ENCODE data around the gene STIM2.
"Not testable (repeated sequence)": the region's sequence is repeated elsewhere in the genome, so short reads cannot be mapped to it uniquely, and the experiment has no call there.

Gene STIM2

GRCh38 chr4:26860157-26860921 is at the start of gene STIM2:
TSS of gene STIM2 (plus strand) at chr4:26860841.
- DNase-seq (ENCODE audit: low read depth) = peak; percentile 78

- not testable (repeated sequence) for DNase-seq (ENCODE audit: low read depth)
Observed at GRCh38 chr4:26811571-26811970, 49.1 kb upstream of the STIM2 start.

GRCh38 chr4:26812049-26812714 is 48.5 kb upstream of the STIM2 start:
- DNase-seq (ENCODE audit: low read depth) = no peak

GRCh38 chr4:26813698-26814097 is 46.9 kb upstream of the STIM2 start:
- no peak for DNase-seq (ENCODE audit: low read depth)

GRCh38 chr4:26815199-26815598 is 45.4 kb upstream of the STIM2 start:
- DNase-seq (ENCODE audit: low read depth) = no peak

- DNase-seq (ENCODE audit: low read depth) = no peak
Observed at GRCh38 chr4:26815706-26816105, 44.9 kb upstream of the STIM2 start.

- DNase-seq (ENCODE audit: low read depth) = no peak
Observed at GRCh38 chr4:26819026-26819425, 41.6 kb upstream of the STIM2 start.

GRCh38 chr4:26819478-26820095 is 41.1 kb upstream of the STIM2 start:
- no peak for DNase-seq (ENCODE audit: low read depth)

GRCh38 chr4:26820346-26820745 is 40.3 kb upstream of the STIM2 start:
- DNase-seq (ENCODE audit: low read depth) = no peak

- no peak for DNase-seq (ENCODE audit: low read depth)
Observed at GRCh38 chr4:26821031-26821430, 39.6 kb upstream of the STIM2 start.

- no peak for DNase-seq (ENCODE audit: low read depth)
Observed at GRCh38 chr4:26821677-26822503, 38.8 kb upstream of the STIM2 start.

GRCh38 chr4:26822546-26822945 is 38.1 kb upstream of the STIM2 start:
- DNase-seq (ENCODE audit: low read depth) = no peak

- not testable (repeated sequence) for DNase-seq (ENCODE audit: low read depth)
Observed at GRCh38 chr4:26822974-26823373, 37.7 kb upstream of the STIM2 start.

GRCh38 chr4:26823583-26823982 is 37.1 kb upstream of the STIM2 start:
- DNase-seq (ENCODE audit: low read depth) = no peak

- no peak for DNase-seq (ENCODE audit: low read depth)
Observed at GRCh38 chr4:26824667-26825066, 36.0 kb upstream of the STIM2 start.

GRCh38 chr4:26826721-26827120 is 33.9 kb upstream of the STIM2 start:
- DNase-seq (ENCODE audit: low read depth) = no peak

- not testable (repeated sequence) for DNase-seq (ENCODE audit: low read depth)
Observed at GRCh38 chr4:26827336-26827735, 33.3 kb upstream of the STIM2 start.

GRCh38 chr4:26827798-26828197 is 32.8 kb upstream of the STIM2 start:
- DNase-seq (ENCODE audit: low read depth) = no peak

GRCh38 chr4:26829018-26829417 is 31.6 kb upstream of the STIM2 start:
- DNase-seq (ENCODE audit: low read depth) = no peak

- no peak for DNase-seq (ENCODE audit: low read depth)
Observed at GRCh38 chr4:26830033-26830432, 30.6 kb upstream of the STIM2 start.

GRCh38 chr4:26830701-26831100 is 29.9 kb upstream of the STIM2 start:
- DNase-seq (ENCODE audit: low read depth) = no peak

GRCh38 chr4:26836539-26836938 is 24.1 kb upstream of the STIM2 start:
- DNase-seq (ENCODE audit: low read depth) = no peak
